Mammary epithelial cell (primary cell): Measurements from ENCODE around the gene SORCS3.

Experiments used
- CTCF ChIP-seq, 2 donors: IDR thresholded peaks in 1 of 2; conservative IDR thresholded peaks in 1 of 2; 2 replicates each; pipeline ENCODE4 v1.5.1; 2011 to 2012; ENCODE audit warnings: inconsistent platforms in 2 of 2, low read length in 2 of 2, mild to moderate bottlenecking in 2 of 2, control low read depth in 1 of 2, low read depth in 1 of 2; ENCODE audit not compliant: insufficient read depth in 1 of 2; ENCODE audit errors: extremely low read depth in 1 of 2
- EZH2 ChIP-seq: IDR thresholded peaks from 2 replicates; pipeline ENCODE4 v1.6.1; 2012; ENCODE audit warnings: low read length, inconsistent platforms, borderline replicate concordance

DNA sequence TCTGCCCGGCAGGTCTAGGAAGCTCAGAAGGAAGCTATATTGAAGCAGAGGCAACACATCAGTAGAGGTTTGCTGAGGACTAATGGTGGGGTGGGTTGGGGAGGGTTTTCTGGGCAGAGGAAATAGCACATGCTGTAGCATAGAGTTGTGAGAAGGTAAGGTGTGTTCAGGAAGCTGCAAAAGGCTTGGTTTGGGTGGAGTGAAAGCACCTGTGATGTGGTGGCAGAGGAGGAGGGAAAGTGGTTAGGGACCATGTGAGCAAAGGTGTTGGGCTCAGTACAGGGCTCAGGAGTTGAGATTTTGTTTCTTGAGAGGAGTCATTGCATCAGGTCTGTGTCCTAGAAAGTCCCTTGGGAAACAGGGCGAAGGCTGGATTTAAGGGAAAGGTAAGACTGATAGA lies 294.6 kb downstream of the SORCS3 start:
- no peak for TF ChIP-seq CTCF (conservative IDR thresholded peaks at IDR 0.05 in 1 of 2, IDR thresholded peaks at IDR 0.05 in 1 of 2; ENCODE audit: extremely low read depth in 1 of 2, insufficient read depth in 1 of 2, low read depth in 1 of 2, low read length in 2 of 2)
- TF ChIP-seq EZH2 = no peak
